Measurements from ENCODE around the gene FANCL.
"Not testable (repeated sequence)": the region's sequence is repeated elsewhere in the genome, so short reads cannot be mapped to it uniquely, and the experiment has no call there.

FANCL gene

GRCh38 chr2:58240670-58241545, at the start of gene FANCL:
Gene FANCL, minus strand, starts transcription at chr2:58241325. Its CDS starts 12 bp downstream, at chr2:58241313.
- TF ChIP-seq CTCF (IDR thresholded peaks at IDR 0.05; ENCODE audit: control insufficient read depth, insufficient read depth, low read depth, low read length, missing control alignments): no peak

GRCh38 chr2:58289029-58289428, 47.9 kb upstream of the FANCL start:
- TF ChIP-seq CTCF (IDR thresholded peaks at IDR 0.05; ENCODE audit: control insufficient read depth, insufficient read depth, low read depth, low read length, missing control alignments): no peak
- DNase-seq (ENCODE audit: low read depth): no peak
- H3K4me3 ChIP-seq (ENCODE audit: control insufficient read depth, low read depth, low read length): no peak overlapping the region

More at GRCh38 chr2:58240670-58241545, at the start of gene FANCL:
- peak; percentile 17 for DNase-seq (ENCODE audit: low read depth)
- peak within 1 kb of the TSS; percentile 95 for H3K4me3 ChIP-seq (ENCODE audit: control insufficient read depth, low read depth, low read length)

- DNase-seq (ENCODE audit: low read depth): no peak
- no peak overlapping the region for H3K4me3 ChIP-seq (ENCODE audit: control insufficient read depth, low read depth, low read length)
- no peak for TF ChIP-seq CTCF (IDR thresholded peaks at IDR 0.05; ENCODE audit: control insufficient read depth, insufficient read depth, low read depth, low read length, missing control alignments)
These were observed 42.8 kb upstream of the FANCL start for GRCh38 chr2:58283931-58284330.

GRCh38 chr2:58275144-58275543, 34.0 kb upstream of the FANCL start:
- DNase-seq (ENCODE audit: low read depth); H3K4me3 ChIP-seq (ENCODE audit: control insufficient read depth, low read depth, low read length): not testable (repeated sequence)

- TF ChIP-seq CTCF (IDR thresholded peaks at IDR 0.05; ENCODE audit: control insufficient read depth, insufficient read depth, low read depth, low read length, missing control alignments): no peak
- DNase-seq (ENCODE audit: low read depth): no peak
- no peak overlapping the region for H3K4me3 ChIP-seq (ENCODE audit: control insufficient read depth, low read depth, low read length)
These were observed 30.7 kb upstream of the FANCL start for GRCh38 chr2:58271826-58272225.

GRCh38 chr2:58268685-58269084, 27.6 kb upstream of the FANCL start:
- no peak overlapping the region for H3K4me3 ChIP-seq (ENCODE audit: control insufficient read depth, low read depth, low read length)
- TF ChIP-seq CTCF (IDR thresholded peaks at IDR 0.05; ENCODE audit: control insufficient read depth, insufficient read depth, low read depth, low read length, missing control alignments): no peak
- no peak for DNase-seq (ENCODE audit: low read depth)

- H3K4me3 ChIP-seq (ENCODE audit: control insufficient read depth, low read depth, low read length): no peak overlapping the region
- DNase-seq (ENCODE audit: low read depth): no peak
- TF ChIP-seq CTCF (IDR thresholded peaks at IDR 0.05; ENCODE audit: control insufficient read depth, insufficient read depth, low read depth, low read length, missing control alignments): no peak
These were observed 25.1 kb upstream of the FANCL start for GRCh38 chr2:58266211-58266610.
